Muscle of back (tissue), 11 donors: ENCODE measurements around the gene NQO2. TPM values are rescaled to one million over a fixed set of nuclear protein-coding genes. Genes with fewer than 3 reads are reported as not detected.
"Not testable (repeated sequence)": the region's sequence is repeated elsewhere in the genome, so short reads cannot be mapped to it uniquely, and the experiment has no call there.

Experiments used
- DNase-seq, 3 donors: peaks; one replicate each; pipeline versions ENCODE4 v3.0.0 to v3.0.0-alpha.2; 2013
- polyA plus RNA-seq, 10 donors: library from polyadenylated mRNA; unstranded; fragments of 120-200 nt; gene quantifications; one replicate each; pipeline ENCODE4 v1.2.1, GENCODE V29; 2013; ENCODE audit not compliant: insufficient read length in 10 of 10

Gene NQO2
- polyA plus RNA-seq, 10 donors = 14.2 to 24.2 (median 16.4) TPM

- DNase-seq = no peak
Observed at GRCh38 chr6:3011592-3011991, 11.9 kb downstream of the NQO2 start.

- DNase-seq = peak in 1 of 3 donors; percentile 20
Observed at GRCh38 chr6:3013486-3013885, 13.8 kb downstream of the NQO2 start.

DNA sequence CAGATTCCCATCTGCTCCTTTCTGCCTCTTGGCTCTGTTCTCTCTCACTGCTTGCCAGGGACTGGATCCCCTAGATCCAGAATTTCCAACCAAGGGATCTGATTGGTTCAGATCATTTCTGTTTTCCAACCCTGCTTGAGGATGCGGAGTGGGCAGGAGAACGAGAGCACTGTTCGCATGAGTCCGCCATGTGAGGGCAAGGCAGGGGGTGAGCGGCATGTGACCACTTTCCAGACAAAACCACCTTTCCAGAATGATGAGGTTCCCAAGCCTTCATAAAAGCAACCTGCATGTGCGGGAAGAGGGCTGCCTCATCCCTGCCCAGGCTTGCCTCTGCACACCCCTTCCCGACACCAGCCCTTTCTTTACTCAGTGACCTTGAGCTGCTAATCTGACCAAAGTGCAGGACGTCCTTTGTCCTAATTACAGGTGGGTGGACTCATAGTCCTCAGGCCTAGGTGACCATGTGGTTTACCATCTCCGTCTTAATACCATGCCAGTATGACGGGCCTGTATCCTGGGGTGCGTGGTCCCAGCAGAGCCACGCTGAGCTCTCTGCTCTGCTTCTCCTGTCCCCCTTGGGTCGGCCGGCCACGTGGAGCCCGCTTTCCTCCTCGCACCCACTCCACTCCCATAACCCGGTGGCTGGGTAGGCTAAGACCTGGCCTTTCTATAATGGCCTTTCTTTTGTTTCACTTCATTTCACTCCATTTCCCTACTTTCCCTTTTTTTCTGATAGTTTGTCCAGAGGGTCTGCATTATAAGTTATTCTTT, 14.4 kb downstream of the NQO2 start:
- DNase-seq = no peak

GRCh38 chr6:3014675-3015066, 15.0 kb downstream of the NQO2 start:
- no peak for DNase-seq

DNA sequence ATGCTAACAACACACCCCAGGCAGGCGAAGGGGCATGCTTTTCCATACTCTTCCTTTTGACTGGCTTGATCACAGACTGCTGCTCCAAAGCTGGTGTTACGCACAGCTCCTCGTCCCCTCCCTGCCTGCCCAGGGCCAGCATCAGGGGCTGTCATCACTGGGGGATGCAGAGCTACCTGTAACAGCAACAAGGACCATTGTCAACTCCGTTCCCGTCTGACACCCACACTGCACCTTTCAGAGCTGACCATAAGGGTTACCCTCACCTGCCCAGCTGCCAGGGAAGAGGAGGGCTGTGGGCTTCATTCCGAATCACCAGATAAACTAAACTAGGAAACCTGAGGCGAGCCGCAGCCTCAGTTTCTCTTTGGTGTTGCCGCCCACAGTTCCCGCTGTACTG, 15.4 kb downstream of the NQO2 start:
- DNase-seq = no peak

DNA sequence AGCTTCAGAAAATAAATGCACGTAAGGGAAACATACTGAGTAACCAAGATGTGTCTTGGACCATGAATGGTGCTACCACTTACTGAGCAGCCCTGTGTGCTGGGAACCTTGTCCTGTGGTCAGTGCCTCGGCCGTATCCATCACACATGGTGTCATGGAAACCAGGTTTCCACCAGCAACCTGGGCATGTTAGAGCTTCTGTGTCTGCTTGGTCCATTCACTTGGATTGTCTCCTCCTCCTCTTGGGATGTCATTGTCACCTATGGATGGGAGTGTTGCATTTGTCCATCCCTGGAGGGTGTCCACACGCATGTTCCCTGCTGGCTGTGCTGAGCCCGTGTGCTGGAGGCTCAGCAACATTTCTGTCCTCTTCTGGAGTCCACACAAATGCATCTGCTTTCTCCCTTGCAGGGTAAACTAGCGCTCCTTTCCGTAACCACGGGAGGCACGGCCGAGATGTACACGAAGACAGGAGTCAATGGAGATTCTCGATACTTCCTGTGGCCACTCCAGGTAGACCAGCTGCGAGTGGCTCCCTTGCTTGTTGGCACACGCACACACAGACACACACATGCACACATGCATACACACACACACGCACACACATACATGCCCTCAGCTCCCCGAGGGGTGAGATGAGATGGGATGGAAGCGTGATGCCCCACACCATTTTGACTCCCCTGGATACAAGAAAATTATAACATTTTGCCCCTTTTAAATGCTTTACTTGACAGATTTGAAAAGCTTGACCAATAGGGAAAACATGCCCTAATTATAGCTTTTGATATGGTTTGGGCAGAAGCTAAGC, 17.0 kb downstream of the NQO2 start:
- no peak for DNase-seq

DNA sequence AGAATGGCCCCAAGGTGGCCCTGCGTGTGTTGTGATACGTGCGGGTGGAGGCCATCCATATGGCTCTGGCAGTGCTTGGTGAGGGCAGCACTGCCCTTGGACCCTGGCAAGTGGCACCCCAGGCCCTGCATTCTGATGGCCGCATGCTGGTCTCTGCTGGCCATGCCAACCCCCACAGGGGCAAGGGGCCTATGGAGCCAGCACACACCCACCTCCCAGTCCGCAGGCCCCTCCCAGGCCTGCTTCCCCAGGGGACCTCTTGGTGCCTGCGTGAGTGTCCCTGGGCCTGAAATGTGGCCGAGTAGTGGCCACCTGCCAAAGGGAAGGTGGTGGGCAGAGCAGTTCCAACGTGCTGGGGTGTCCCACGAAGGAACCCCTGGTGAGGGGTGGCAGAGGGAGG, 17.6 kb downstream of the NQO2 start:
- DNase-seq = no peak

- no peak for DNase-seq
Observed at GRCh38 chr6:3019065-3019464, 19.4 kb downstream of the NQO2 start.

- no peak for DNase-seq
Observed at GRCh38 chr6:3019749-3020320, 20.1 kb downstream of the NQO2 start.

DNA sequence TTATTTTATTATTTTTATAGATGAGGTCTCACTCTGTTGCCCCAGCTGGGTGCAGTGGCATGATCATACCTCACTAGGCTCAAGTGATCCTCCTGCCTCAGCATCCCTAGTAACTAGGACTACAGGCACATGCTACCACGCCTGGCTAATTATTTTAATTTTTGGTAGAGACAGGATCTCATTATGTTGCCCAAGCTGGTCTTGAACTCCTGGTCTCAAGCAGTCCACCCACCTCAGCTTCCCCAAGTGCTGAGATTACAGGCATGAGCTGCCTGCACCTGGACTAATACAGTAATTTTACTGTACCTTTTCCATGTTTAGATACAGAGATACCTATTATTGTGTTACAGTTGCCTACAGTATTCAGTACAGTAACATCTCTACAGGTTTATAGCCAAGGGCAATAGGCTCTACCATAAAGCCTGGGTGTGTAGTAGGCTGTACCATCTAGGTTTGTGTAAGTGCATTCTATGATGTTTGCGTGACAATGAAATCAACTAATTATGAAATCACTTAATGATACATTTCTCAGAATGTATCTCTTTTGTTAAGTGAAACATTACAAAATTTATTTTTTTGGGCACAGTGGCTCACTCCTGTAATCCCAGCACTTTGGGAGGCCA, 21.4 kb downstream of the NQO2 start:
- DNase-seq = not testable (repeated sequence)

DNA sequence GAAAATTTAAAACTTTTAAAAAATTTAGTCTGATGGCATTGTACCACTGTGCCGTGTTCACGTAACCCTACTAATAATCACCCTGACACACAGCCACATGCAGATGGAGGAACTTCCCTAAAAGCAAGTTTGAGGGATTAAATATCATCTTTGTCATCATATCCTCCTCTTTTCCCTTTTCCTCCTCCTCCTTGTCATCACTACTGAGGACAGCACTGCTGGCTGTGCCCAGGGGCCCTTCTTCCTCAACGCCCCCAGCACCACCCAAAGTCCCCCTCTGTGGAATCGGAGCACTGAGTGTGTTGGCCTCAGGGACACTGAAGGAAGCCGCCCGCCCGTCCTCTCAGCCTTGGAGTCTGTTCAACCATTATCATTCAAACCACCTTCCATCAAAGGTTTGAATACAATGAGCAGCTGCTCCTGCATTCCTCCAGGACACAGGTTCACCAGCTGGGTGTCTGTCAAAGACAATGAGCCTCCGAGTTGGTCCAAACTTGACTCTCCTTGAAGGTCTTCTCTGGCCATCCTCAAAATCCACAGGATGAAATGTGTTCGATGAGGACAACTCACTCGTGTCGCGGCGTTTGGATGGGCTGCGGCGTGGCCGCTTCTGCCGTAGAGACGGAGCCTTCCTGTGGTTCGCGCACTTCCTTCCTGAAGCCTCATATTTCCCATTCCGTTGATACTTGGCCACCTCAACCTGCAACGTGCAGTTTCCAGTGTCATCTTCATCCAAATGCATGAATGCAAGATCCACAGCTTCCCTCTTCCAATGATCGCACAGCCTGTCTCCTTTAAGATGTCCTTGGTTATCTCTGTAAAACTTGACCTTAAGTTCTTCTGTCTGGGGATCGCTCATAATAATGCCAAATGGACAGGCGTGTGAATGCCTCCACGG, 23.3 kb downstream of the NQO2 start:
- peak in 1 of 3 donors; percentile 48 for DNase-seq

- DNase-seq = peak; percentile 81 to 92 (median 85)
Observed at GRCh38 chr6:3023663-3024483, 24.2 kb downstream of the NQO2 start.

GRCh38 chr6:3026791-3027626, 27.3 kb downstream of the NQO2 start:
- DNase-seq = peak in 2 of 3 donors; percentile 30 to 51

GRCh38 chr6:3028156-3028555, 28.5 kb downstream of the NQO2 start:
- DNase-seq = not testable (repeated sequence)

DNA sequence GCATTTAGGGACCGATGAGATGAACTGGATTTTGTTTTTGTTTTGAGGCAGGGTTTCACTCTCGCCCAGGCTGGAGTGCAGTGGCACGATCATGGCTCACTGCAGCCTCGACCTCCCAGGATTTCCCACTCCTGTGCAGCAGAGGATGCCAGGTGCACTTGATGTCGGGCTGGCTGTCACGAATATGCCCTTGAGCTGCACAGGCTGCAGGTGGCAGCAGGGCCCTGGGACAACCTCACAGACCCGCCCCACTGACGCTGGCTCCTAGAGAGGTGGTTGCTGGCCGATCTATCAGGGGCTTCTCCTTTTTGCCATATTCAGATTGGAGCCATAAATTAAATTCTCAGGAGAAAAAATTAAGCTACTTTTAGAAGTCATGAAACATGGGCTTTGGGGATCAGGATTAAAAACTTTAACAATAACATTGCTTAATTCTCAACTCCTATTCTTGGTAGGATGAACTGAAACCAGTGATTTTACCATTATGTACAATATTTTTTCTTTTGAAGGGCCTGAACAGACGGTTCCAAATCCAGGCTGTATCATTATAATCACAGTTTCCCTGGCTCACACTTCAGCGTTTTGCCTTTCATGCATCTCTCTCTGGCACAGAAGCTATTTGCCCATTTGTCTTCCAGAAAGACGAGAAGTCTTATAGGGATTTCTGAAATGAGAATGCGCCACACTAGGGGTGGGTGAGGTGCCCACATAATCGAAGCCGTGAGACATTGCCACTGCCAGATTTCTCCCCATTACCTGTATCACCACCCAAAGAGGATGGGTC, 32.4 kb downstream of the NQO2 start:
- no peak for DNase-seq

GRCh38 chr6:3032986-3033385, 33.3 kb downstream of the NQO2 start:
- no peak for DNase-seq

DNA sequence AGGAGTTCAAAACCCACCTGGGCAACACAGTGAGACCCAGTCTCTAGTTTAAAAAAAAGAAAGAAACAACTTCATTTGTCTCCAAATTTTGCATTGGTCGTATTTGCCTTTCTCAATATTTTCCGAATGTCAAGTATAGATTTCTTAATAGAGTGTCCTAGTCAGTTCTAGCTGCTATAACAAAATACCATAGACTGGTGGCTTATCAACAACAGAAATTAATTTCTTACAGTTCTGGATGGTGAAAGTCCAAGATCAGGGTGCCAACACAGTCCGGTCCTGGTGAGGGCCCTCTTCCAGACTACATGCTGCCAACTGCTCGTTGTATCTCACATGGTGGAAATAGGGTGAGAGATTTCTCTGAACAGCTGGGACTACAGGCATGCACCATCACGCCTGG, 34.0 kb downstream of the NQO2 start:
- DNase-seq = no peak

- DNase-seq = no peak
Observed at GRCh38 chr6:3035397-3035796, 35.7 kb downstream of the NQO2 start.
